Hypothalamus (tissue), 51 donors: ENCODE measurements around the gene GALNT9.
"Not testable (repeated sequence)": the region's sequence is repeated elsewhere in the genome, so short reads cannot be mapped to it uniquely, and the experiment has no call there.

Source experiments
- DNase-seq, 51 donors: peaks; one replicate each; lab custom pipeline; 2025; lab: John Stamatoyannopoulos, UW

The GALNT9 gene

DNA sequence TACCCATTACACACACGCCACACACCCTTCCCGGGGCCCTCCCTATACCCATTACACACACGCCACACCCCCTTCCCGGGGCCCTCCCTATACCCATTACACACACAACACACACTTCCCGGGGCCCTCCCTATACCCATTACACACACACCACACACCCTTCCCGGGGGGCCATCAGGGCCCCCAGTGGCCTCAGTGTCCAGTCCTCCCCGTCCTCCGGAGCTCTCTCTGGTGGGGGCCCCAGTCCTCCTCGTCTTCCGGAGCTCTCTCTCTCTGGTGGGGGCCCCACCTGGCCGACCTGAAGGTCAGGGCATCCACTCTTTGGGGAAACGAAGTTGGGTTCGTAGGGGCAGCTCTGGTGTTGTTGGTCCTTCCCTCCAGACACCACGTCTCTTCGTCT is 86.2 kb downstream of the GALNT9 start:
- not testable (repeated sequence) for DNase-seq

DNA sequence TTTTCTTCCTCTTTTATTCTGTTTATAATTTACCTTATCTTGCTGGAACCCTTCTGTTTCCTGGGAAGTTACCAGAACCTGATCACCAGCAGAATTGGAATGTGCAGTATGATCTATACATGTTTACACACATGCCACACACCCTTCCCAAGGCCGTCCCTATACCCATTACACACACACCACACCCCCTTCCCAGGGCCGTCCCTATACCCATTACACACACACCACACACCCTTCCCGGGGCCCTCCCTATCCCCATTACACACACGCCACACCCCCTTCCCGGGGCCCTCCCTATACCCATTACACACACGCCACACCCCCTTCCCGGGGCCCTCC is 88.8 kb downstream of the GALNT9 start:
- not testable (repeated sequence) for DNase-seq

- no peak for DNase-seq
Measured at GRCh38 chr12:132239796-132240668, 89.4 kb downstream of the GALNT9 start.

- no peak for DNase-seq
Measured at GRCh38 chr12:132239392-132239791, 90.0 kb downstream of the GALNT9 start.

DNA sequence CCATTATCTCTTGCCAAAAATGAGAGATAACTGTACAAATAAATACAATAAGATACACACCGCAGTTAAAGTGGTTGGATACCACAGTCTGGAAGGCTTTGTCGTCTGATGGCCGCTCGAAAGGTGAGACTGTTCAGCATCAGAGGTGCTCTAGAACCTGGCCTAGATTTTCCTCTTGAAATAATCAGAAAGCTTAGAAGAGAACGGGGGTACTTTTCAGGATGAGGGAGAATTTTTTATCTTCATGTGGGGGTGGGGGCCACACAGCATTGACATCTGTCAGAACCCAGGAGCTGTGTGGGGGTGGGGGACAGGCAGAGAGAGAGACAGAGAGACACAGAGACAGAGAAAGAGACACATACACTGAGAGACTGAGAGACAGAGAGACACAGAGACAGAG is 90.5 kb downstream of the GALNT9 start:
- DNase-seq = no peak

DNA sequence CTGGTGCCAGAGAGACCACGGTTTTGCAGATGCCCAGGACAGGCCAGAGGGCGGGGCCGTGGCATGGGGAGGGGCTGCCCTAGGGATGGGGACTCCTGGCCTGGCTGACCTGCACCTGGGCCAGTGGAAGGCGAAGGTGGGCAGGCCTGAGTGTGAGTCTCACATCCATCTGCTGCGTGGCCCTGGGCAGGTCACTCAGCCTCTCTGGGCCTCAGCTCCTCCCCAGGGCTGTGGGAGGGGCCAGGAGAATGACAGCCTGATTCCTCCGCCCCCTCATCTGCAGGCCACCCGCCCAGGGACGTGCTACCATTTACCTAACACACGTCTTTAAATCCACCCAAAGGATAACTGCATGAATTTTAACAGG is 90.9 kb downstream of the GALNT9 start:
- no peak for DNase-seq

DNA sequence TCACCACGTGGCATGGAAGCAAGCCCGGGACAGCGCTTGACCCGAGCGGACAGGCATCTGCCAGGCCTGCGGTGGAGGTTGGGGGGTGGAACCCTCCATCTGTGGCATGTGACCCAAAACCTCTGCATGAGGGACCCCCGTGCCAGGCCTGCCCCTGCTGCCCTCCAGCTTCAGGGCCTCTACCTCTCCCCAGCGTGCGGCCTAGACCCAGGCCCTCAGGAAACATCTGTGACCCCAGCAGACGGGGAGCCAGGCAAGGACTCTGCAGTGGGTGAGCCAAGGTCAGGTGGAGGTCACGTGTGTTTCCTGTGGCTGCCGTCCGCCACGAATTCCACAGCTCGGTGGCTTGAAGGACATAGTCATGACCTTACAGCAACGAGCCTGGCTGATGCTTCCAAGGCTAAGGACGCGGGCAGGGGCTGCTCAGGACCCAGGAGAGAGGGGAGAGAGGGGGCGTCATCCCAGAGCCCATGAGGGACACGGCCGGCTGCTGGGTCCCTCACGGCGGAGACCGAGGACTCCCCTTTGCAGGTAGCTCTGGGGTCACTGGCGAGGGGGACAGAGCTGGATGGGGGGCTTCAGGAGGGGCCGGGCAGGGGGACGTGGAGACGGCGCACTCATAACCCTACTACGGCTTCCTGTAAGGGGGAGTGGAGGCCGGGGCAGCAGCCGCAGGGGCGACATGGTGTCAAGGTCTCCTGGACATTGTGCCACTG is 91.5 kb downstream of the GALNT9 start:
- DNase-seq = no peak

- no peak for DNase-seq
Measured at GRCh38 chr12:132236930-132237771, 92.2 kb downstream of the GALNT9 start.

DNA sequence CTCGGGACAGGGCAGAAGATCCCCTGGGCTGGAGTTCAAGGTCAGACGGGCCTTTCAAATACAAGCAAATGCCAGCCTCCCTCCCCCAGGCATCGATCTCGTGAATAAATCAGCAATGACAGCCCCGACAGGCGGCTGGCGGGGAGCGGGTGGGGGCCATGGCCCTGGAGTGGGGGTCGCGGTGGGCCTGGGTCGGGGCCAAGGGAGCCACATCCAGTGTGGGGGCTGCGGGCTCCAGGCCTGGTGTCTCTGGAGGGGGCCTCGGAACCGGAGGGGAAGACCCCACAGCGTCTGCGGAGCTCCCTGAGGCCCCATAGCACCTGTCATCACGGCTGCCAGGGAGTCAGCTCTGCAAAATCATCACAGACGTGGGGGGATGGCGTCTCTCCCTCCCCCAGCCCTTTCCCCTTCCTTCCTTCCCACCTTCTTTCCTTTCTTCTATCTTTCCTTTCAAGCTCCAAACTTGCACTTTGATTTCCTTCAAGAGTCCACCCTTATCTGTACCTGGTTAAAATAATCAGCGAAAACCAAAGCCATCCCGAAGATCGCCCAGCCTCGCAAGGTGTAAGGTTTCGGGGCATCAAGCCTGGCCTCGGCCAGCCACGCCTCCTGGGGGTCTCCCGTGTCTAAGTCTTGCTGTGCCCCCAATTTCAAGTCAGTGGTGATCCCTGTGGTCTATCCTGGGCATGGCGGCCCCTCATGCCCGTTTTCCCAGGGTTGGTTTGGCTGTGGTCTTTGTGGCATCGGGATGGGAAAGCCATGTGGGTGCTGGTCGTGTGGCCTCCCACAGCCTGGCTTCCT is 93.1 kb downstream of the GALNT9 start:
- no peak for DNase-seq

- DNase-seq = no peak
Measured at GRCh38 chr12:132235116-132235820, 94.1 kb downstream of the GALNT9 start.

GRCh38 chr12:132230381-132230780 is 99.0 kb downstream of the GALNT9 start:
- no peak for DNase-seq

DNA sequence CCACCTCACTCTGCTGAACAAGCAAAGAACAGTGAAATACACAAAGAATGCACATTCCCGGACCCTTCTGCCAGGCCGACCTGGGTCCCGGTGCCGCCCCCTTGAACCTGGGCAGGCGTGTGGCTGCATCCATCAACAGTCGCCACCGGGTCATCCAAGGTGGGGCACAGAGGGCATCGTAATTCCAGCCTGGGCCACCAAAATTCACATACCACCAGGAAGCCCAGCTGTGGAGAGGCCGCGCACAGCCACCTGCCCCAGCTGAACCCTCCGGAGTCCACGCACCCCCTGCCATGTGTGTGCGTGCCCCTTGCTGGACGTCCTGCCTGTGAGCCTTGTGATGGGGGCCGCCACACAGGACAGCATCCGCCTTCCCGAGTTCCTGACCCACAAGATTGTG is 99.5 kb downstream of the GALNT9 start:
- no peak for DNase-seq

DNA sequence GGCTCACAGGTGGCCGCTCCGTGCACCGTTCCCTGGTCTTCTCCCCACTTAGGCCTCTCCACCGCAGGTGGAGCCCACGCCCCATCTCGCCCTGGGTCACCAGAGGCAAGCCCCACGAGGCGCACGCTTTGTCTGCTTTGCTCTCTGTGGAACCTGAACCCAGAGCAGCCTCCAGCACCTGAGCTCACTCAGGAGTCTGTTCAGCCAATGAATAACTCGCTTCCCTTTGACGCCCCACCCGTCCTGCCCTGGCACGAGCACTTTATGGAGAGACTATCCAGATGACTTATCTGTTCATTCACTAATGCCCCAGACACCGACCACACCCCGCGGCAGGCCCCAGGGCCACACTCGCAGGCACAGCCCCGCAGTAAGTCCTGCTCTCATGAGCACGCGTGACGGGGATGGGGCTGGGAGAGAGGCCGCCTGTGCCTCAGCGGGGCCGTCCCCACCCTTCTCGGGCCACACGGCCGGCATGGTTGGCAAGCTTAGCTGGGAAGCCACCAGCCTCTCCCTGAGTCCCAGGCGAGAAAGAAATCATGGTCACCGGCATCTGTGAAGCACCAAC is 100.1 kb downstream of the GALNT9 start:
- DNase-seq = no peak

GRCh38 chr12:132228476-132229192 is 100.8 kb downstream of the GALNT9 start:
- DNase-seq = no peak

- DNase-seq = no peak
Measured at GRCh38 chr12:132227782-132228475, 101.5 kb downstream of the GALNT9 start.

- DNase-seq = no peak
Measured at GRCh38 chr12:132227118-132227517, 102.3 kb downstream of the GALNT9 start.

GRCh38 chr12:132226604-132227003 is 102.8 kb downstream of the GALNT9 start:
- no peak for DNase-seq

- no peak for DNase-seq
Measured at GRCh38 chr12:132225214-132225613, 104.2 kb downstream of the GALNT9 start.
